Fibroblast of skin of abdomen (primary cell): Measurements from ENCODE around the gene STK4.

Experiments
- DNase-seq: peaks from one replicate; pipeline ENCODE4 v3.0.0-alpha.2; 2013

Gene STK4

GRCh38 chr20:45090481-45090880, 124.2 kb downstream of the STK4 start:
- peak; percentile 34 for DNase-seq

- DNase-seq, result no peak
Measured at GRCh38 chr20:45091366-45091765, 125.1 kb downstream of the STK4 start.

DNA sequence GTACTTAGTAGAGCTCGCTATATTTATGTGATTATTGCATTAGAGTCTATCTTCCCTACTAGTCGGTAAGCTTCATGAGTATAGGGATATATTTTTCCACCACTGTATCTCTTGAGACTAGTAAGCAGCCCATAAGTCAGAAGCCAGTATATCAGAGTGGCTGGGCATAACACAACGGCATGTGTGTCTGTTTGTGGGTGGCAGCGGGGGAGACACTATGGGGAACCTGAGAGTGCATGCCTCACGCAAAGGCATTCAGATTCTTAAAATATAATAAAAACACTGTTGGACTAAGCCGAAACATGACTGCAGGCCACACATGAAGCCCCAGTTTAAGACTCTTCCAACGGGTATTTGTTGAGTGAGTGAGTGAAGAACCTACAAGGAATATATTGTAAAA, 126.6 kb downstream of the STK4 start:
- DNase-seq, result no peak

GRCh38 chr20:45094201-45094600, 127.9 kb downstream of the STK4 start:
- DNase-seq, result no peak

GRCh38 chr20:45094864-45095574, 128.7 kb downstream of the STK4 start:
- DNase-seq, result no peak

DNA sequence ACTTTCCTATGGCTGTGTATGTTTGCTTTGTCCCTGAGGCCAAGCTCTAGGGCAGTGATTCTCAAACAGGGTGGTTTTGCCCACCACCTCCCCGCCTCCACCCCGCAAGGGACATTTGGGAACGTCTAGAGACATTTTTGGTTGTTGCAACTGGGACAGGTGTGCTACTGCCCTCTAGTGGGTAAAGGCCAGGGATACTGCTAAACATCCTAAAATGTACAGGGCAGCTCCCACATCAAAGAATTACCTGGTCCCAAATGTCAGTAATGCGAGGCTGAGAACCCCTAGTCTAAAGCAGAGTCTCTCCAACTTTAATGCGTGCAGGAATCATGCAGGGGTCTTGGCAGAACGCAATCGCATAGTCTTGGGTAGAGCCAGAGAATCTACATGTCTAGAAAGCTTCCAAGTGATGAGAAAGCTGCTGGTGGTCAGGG, 129.5 kb downstream of the STK4 start:
- peak; percentile 52 for DNase-seq

DNA sequence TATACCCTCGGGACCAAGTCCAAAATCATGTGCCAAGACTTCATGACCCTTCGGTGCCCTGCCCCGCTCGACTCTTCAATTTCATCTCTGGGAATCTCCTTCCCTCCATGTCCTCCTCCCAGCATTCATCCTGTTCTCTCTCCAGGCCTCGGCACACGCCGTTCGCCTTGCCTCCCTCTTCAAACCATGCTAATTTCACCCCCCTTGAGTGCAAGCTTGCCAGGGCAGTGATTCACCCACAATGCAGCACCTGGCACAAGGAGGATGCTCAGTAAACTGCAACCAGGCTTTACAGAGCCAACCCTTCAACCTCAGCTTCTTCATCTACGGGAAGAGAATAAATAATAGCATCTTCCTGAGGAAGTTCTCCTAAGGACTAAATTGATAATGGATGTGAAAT, 130.5 kb downstream of the STK4 start:
- DNase-seq, result no peak

- DNase-seq, result peak; percentile 36
Measured at GRCh38 chr20:45097485-45098102, 131.3 kb downstream of the STK4 start.

DNA sequence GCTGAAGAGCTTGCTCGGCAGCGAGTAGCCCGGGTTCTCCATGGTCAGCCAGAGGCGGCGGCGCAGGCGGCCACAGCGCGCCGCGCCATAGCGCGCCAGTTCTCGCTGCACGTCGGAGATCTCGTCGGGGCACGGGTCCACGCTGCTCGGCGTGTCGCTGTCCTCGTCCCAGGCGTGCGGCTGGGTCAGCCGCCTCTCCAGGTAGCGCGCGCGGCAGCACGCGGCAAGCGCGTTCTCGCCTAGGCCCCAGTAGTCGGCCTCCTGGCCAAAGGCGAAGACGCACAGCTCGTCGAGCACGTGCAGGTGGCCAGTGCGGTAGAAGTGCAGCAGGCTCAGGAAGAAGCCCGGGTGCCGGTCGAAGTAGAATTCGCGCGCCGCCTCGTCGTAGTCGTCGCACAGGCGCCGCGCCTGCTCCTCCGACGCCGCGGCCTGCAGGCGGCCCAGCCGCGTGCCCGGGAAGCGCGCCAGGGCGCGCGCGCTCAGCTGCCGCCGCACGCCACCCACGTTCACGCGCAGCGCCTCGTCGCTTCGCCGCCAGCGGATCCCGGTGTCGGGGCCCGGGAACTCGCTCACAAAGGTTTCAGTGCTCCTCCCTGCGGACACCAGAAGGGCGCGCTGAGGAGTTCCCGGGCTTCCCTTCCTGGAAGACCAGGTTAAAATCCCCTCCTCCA, 131.9 kb downstream of the STK4 start:
- DNase-seq, result peak; percentile 36

- peak; percentile 23 for DNase-seq
Measured at GRCh38 chr20:45100563-45101245, 134.4 kb downstream of the STK4 start, which contains the start of gene KCNS1. Gene KCNS1 (minus strand): TSS chr20:45101127. CDS start chr20:45099236, 1,891 bp downstream.

DNA sequence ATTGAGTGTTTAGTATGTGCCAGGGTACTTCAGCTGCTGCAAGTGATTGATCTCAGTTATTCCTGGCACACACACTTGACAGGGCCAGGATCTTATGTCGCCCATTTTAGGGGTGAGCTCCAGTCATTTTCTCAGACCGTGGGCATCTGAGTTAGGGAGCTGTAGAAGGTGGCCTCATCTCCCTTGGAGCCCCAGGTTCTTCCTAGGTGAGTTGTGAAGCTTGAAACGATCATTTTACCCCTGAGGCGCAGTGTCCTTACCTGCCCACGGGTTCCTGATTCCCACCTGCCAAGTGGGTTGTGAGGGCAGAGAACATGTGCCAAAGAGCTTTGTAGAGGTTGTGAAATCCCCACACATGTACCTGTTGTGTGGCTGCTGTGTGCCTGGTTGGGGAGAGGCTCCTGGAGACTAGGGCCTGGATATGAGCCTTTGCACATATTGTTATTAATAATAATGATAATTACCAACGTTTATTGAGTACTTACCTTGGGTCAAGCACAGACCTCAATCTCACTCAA, 135.1 kb downstream of the STK4 start:
- DNase-seq, result no peak

DNA sequence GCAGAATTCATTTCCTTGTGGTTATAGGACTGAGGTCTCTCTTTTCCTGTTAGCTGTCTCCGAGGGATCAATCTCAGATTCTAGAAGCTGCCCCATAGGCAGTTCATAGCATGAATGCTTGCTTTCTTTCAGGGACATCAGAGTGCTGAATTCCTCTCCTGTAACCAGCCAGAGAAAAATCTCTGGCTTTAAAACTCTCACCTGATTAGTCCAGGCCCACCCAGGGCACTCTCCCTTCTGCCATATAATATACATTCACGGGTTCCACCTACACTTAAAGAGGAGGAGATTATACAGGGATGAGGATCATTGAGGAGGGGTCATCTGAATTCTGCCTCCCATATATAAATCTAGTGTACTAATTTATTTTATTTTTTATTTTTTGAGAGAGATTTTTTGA, 136.8 kb downstream of the STK4 start:
- DNase-seq, result no peak

DNA sequence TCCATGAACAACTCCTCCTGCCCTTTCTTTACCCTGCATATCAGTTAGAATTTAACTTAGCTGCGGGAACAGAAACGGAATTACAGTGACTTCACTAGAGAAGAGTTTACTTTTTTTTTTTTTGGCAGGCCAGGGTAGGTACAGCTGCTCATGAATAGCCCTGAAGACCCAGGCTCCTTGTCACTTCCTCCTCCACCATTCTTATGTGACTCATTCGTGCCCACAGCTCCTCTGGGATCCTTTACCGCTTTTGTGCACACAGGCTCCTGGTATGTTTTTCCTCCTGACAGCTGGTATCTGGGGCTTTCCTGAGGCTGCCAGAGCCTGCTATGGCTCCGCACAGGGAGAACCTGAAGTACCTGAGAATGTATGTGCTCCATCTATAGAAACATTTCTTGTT, 138.5 kb downstream of the STK4 start:
- DNase-seq, result peak; percentile 53

DNA sequence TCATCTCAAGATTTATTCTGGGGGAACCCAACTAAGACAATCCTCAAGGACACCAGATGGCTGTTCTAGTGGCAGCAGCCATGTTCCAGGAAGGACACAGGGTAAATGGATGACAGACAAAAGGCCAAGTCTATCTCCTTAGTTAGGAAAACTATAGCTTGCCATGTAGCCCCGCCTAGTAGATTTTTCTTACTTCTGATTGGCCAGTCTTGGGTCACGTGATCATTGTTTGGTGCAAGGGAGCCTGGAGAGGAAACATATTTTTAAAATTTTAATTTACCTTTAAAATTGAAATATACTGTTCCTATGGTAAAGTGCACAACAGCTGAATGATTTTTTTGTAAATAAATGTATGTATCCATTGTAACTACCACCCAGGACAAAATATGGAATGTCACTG, 139.0 kb downstream of the STK4 start:
- no peak for DNase-seq

GRCh38 chr20:45109634-45110033, 143.3 kb downstream of the STK4 start:
- no peak for DNase-seq

DNA sequence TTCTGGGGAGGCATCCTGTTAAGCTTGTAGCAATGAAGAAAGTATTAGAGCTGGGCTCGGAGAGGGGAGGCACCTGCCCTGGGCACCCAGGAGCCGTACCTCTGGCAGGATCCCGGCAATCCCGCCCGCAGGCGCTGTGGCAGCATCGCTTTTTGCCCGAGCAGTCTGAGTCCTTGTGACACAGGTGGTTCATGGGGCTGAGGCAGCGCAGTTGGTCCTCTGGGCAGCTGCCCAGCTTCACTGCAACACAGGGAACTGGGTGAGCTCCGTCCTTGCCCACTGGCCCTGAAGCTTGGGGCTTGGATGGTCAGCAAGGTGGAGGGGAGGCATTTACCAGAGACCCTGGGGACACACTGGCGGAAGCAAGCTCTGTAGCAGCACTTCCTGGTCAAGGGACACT, 144.0 kb downstream of the STK4 start:
- no peak for DNase-seq

- DNase-seq, result no peak
Measured at GRCh38 chr20:45111285-45111684, 145.0 kb downstream of the STK4 start.

- no peak for DNase-seq
Measured at GRCh38 chr20:45111799-45112471, 145.6 kb downstream of the STK4 start.

DNA sequence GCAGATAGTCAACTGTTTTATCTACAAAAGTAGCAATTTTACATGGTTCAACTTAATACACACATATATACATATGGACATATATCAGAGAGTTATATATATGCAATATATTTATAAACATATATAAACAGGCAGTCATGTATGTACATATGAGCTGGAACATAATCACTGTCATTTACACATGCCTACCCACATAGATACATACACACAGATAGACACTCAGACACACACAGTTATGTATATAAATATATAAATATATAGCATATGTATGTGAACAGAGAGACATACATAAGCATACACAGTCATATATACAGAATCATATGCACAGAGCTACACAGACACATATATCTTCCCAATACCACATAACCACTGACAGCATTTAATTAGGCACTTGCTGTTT, 146.4 kb downstream of the STK4 start:
- DNase-seq, result no peak

- DNase-seq, result no peak
Measured at GRCh38 chr20:45113865-45114264, 147.6 kb downstream of the STK4 start.

- no peak for DNase-seq
Measured at GRCh38 chr20:45114465-45115385, 148.4 kb downstream of the STK4 start, which contains the start of gene WFDC5. Gene WFDC5 (minus strand): TSS chr20:45115174. CDS start chr20:45115083, 91 bp downstream.
